Neuronal stem cell (in vitro differentiated cells): ENCODE results near the gene CTSW.
"Not testable (repeated sequence)": the region's sequence is repeated elsewhere in the genome, so short reads cannot be mapped to it uniquely, and the experiment has no call there.

ENCODE experiments used
- DNase-seq: peaks from one replicate; pipeline ENCODE4 v3.0.0-alpha.2; 2013; ENCODE audit warnings: low spot score
- H2AFZ ChIP-seq: one replicate; pipeline ENCODE4 v1.6.1; 2013; ENCODE audit warnings: mild to moderate bottlenecking, low read length, inconsistent platforms
- H2AK5ac ChIP-seq: 2 replicates; pipeline ENCODE4 v1.6.1; 2013; ENCODE audit warnings: low read depth, mild to moderate bottlenecking, inconsistent platforms, low read length, moderate library complexity, mixed read lengths
- H2BK120ac ChIP-seq: 2 replicates; pipeline ENCODE4 v1.6.1; 2013; ENCODE audit warnings: low read depth, mild to moderate bottlenecking, inconsistent platforms, low read length, moderate library complexity, mixed read lengths
- H2BK12ac ChIP-seq: one replicate; pipeline ENCODE4 v1.6.1; 2013; ENCODE audit warnings: low read length, inconsistent platforms
- H2BK15ac ChIP-seq: 2 replicates; pipeline ENCODE4 v1.6.1; 2013; ENCODE audit warnings: mild to moderate bottlenecking, low read length, inconsistent platforms, mixed read lengths
- H2BK5ac ChIP-seq: one replicate; pipeline ENCODE4 v1.6.1; 2013; ENCODE audit warnings: inconsistent platforms, mild to moderate bottlenecking, low read length, moderate library complexity
- H3K14ac ChIP-seq: one replicate; pipeline ENCODE4 v1.6.1; 2013; ENCODE audit warnings: low read length, inconsistent platforms
- H3K18ac ChIP-seq: 2 replicates; pipeline ENCODE4 v1.6.1; 2013; ENCODE audit warnings: low read length, inconsistent platforms
- H3K23ac ChIP-seq: 2 replicates; pipeline ENCODE4 v1.6.1; 2013; ENCODE audit warnings: low read depth, mild to moderate bottlenecking, mixed read lengths, low read length, inconsistent platforms; ENCODE audit not compliant: poor library complexity
- H3K27ac ChIP-seq: replicated peaks from 3 replicates; pipeline ENCODE4 v1.5.1; 2013; ENCODE audit warnings: low read length, inconsistent platforms
- H3K27me3 ChIP-seq, 3 experiments: 2 replicates each; pipeline ENCODE4 v1.6.1; 2013; ENCODE audit warnings: low read length in 3 of 3, mild to moderate bottlenecking in 2 of 3, inconsistent platforms in 1 of 3, low read depth in 1 of 3, mixed read lengths in 1 of 3, moderate library complexity in 1 of 3; ENCODE audit not compliant: control insufficient read depth in 3 of 3, insufficient read depth in 3 of 3
- H3K36me3 ChIP-seq, 2 donors: replicated peaks in 1 of 2; 2 replicates each; pipeline ENCODE4 v1.6.1; 2013; ENCODE audit warnings: low read length in 2 of 2; ENCODE audit not compliant: control insufficient read depth in 2 of 2, insufficient read depth in 2 of 2
- H3K4ac ChIP-seq: 2 replicates; pipeline ENCODE4 v1.6.1; 2013; ENCODE audit warnings: inconsistent platforms, mild to moderate bottlenecking, low read length, moderate library complexity
- H3K4me1 ChIP-seq, 2 donors: 1 replicate in 1 of 2; 2 replicates in 1 of 2; pipeline ENCODE4 v1.6.1; 2013; ENCODE audit warnings: low read length in 2 of 2, low read depth in 1 of 2; ENCODE audit not compliant: control insufficient read depth in 2 of 2, insufficient read depth in 1 of 2
- H3K4me2 ChIP-seq: one replicate; pipeline ENCODE4 v1.6.1; 2013; ENCODE audit warnings: mild to moderate bottlenecking, low read length, inconsistent platforms; ENCODE audit not compliant: insufficient read depth, poor library complexity, severe bottlenecking
- H3K4me3 ChIP-seq, 2 donors: 2 replicates each; pipeline ENCODE4 v1.5.1; 2013; ENCODE audit warnings: low read length in 2 of 2, mild to moderate bottlenecking in 2 of 2, inconsistent platforms in 1 of 2, moderate library complexity in 1 of 2
- H3K79me1 ChIP-seq: one replicate; pipeline ENCODE4 v1.6.1; 2013; ENCODE audit warnings: low read depth, mild to moderate bottlenecking, inconsistent platforms, low read length, moderate library complexity
- H3K9ac ChIP-seq: one replicate; pipeline ENCODE4 v1.6.1; 2013; ENCODE audit warnings: mild to moderate bottlenecking, low read depth, low read length, inconsistent platforms; ENCODE audit not compliant: poor library complexity
- H3K9me3 ChIP-seq, 2 donors: replicated peaks in 1 of 2; 2 replicates each; pipeline versions ENCODE3 to v1.6.1; 2013; ENCODE audit warnings: low read length in 2 of 2, mild to moderate bottlenecking in 2 of 2, inconsistent platforms in 1 of 2, low read depth in 1 of 2, mixed read lengths in 1 of 2, moderate library complexity in 1 of 2; ENCODE audit not compliant: control insufficient read depth in 2 of 2, insufficient read depth in 1 of 2
- H4K8ac ChIP-seq: one replicate; pipeline ENCODE4 v1.6.1; 2013; ENCODE audit warnings: low read depth, mild to moderate bottlenecking, inconsistent platforms, low read length, moderate library complexity
- H4K91ac ChIP-seq: one replicate; pipeline ENCODE4 v1.6.1; 2013; ENCODE audit warnings: low read length, low read depth, mild to moderate bottlenecking, inconsistent platforms; ENCODE audit not compliant: poor library complexity
- WGBS, 2 donors: extraction: QIAGEN DNeasy Blood & Tissue Kit; methylation state at CpG; one replicate each; pipeline ENCODE4 v1.1.7; 2013; ENCODE audit warnings: missing lambda C conversion rate in 2 of 2, mixed read lengths in 1 of 2; ENCODE audit not compliant: insufficient read length in 2 of 2, insufficient replicate concordance in 1 of 2; ENCODE audit errors: extremely low coverage in 2 of 2; 5-methylcytosine and 5-hydroxymethylcytosine counted together

The CTSW gene

DNA sequence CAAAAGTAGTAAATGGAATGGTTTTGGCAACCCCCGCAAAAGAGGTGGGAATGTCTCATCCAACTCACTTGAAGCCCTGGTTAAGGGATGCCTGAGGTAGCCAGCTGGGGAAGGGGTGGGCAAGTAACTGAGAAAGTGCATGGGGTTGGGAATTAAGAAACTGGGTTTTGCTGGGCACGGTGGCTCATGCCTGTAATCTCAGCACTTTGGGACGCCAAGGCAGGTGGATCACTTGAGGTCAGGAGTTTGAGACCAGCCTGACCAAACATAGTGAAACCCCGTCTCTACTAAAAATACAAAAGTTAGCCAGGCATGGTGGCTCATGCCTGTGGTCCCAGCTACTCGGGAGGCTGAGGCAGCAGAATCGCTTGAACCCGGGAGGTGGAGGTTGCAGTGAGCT lies 30.9 kb upstream of the CTSW start:
- not testable (repeated sequence) for H2AFZ ChIP-seq, H2BK120ac ChIP-seq, H3K18ac ChIP-seq, H3K4ac ChIP-seq, H3K79me1 ChIP-seq, H3K4me3 ChIP-seq, H3K27ac ChIP-seq, H2BK5ac ChIP-seq, H4K91ac ChIP-seq, H3K4me1 ChIP-seq, H4K8ac ChIP-seq, H3K27me3 ChIP-seq, DNase-seq, H2BK15ac ChIP-seq, H3K14ac ChIP-seq, H3K23ac ChIP-seq, H2BK12ac ChIP-seq, H2AK5ac ChIP-seq, H3K9ac ChIP-seq, H3K4me2 ChIP-seq
- Histone ChIP-seq H3K36me3 (peaks cover 24% of the 10 kb centered on the region in 2 donors), H3K9me3 (peaks cover 6 to 14% of the 10 kb centered on the region in 2 donors)
- whole genome bisulfite sequencing, 2 donors = no CpG with 5 or more reads among the region's 7 CpGs

DNA sequence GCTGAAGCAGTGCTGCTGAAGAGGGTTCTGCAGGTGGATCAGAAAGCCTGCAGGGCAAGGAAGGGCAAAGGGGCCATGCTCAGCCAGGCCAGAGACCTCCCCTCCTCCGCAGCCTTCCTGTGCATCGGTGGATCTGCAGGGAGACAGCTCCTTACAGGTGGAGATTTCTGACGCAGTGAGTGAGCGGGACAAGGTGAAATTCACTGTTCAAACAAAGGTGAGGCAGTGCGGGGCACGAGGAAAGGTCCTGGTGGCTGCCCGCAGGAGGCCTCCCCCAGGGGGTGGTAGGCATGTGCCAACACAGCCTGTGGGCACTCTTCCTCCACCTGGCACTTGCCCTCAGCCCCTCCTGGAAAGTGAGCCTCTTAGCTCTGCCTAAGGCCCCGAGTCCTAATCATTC lies 30.3 kb upstream of the CTSW start:
- Histone ChIP-seq H2BK120ac (no peak overlapping the region), H3K27me3 (no peaks in the 10 kb centered on the region), H3K9ac (no peak overlapping the region), H3K36me3 (peaks cover 30 to 31% of the 10 kb centered on the region in 2 donors), H2BK15ac (no peak overlapping the region), H2BK12ac (no peak overlapping the region), H2AK5ac (no peak overlapping the region), H3K4me3 (no peak overlapping the region), H3K9me3 (peaks cover 6 to 14% of the 10 kb centered on the region in 2 donors), H3K79me1 (peaks cover 3% of the 10 kb centered on the region), H4K8ac (no peak overlapping the region), H3K18ac (no peak overlapping the region), H4K91ac (no peak overlapping the region), H3K4ac (no peak overlapping the region), H2AFZ (no peak overlapping the region), H3K4me1 (peaks cover 0 to 4% of the 10 kb centered on the region in 2 donors), H3K14ac (no peak overlapping the region), H3K4me2 (no peak overlapping the region), H3K27ac (no peak overlapping the region), H3K23ac (no peak overlapping the region), H2BK5ac (no peak overlapping the region)
- no CpG with 5 or more reads among the region's 8 CpGs for WGBS, 2 donors
- no peak for DNase-seq

DNA sequence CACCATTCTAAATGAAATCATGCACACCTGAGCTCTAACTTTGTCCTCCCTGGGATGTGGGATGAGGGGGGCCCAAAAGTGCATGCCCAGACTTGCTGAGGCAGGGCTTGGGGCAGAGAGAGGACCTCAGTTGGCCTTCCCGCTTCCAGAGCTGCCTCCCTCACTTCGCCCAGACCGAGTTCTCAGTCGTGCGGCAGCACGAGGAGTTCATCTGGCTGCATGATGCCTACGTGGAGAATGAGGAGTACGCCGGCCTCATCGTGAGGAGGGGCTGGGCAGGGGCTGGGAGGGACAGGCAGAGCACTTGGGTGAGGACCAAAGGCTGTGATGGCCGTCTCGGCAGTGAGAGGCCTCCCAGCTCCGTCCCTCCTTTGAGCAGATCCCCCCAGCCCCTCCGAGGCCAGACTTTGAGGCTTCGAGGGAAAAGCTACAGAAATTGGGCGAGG lies 29.8 kb upstream of the CTSW start:
- DNase-seq = no peak
- no CpG with 5 or more reads among the region's 16 CpGs for WGBS, 2 donors

DNA sequence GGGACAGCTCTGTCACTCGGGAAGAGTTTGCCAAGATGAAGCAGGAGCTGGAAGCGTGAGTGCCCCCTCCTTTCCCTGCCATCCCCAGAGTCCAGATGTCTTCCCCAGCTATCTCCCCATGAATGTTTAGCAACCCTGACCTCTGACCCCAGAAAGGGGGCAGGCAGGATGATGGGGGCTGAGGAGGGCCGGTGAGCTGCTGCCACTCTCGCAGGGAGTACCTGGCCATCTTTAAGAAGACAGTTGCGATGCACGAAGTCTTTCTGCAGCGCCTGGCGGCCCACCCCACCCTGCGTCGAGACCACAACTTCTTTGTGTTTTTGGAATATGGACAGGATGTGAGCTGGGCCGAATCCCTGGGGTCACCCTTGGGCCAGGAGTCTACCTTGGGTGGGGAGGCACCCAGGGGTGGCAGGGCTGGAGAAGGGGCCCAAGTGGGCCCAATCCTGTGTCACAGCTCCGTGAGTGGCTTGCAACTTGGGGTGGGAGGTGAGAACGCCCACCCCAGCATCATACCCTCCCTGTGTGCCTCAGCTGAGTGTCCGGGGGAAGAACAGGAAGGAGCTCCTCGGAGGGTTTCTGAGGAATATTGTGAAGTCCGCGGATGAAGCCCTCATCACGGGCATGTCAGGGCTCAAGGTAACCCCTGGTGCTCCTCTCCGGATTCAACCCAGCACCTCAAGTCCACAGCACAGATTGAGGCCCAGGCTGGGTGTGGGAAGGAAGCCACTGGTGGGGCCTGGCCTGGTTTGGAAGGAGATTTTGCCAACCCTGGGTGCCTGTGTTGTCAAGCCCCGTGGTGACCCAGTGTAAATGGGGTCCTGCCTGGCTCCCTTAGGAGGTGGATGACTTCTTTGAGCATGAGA lies 29.2 kb upstream of the CTSW start:
- Histone ChIP-seq H3K4me3 (no peak overlapping the region), H3K27me3 (no peaks in the 10 kb centered on the region), H3K9me3 (peaks cover 6 to 14% of the 10 kb centered on the region in 2 donors), H3K18ac (no peak overlapping the region), H3K27ac (no peak overlapping the region), H3K9ac (peak overlapping the region; percentile 44), H3K23ac (peak overlapping the region; percentile 81), H3K79me1 (peaks cover 7% of the 10 kb centered on the region), H3K4me2 (no peak overlapping the region), H2BK5ac (peak overlapping the region; percentile 78), H3K14ac (no peak overlapping the region), H3K4ac (no peak overlapping the region), H2AFZ (no peak overlapping the region), H2BK120ac (no peak overlapping the region), H2BK15ac (no peak overlapping the region), H3K4me1 (peaks cover 0 to 4% of the 10 kb centered on the region in 2 donors), H4K8ac (no peak overlapping the region), H4K91ac (no peak overlapping the region), H2AK5ac (no peak overlapping the region), H3K36me3 (peaks cover 41% of the 10 kb centered on the region in 2 donors), H2BK12ac (peak overlapping the region; percentile 30)
- no CpG with 5 or more reads among the region's 20 CpGs for WGBS, 2 donors
- DNase-seq = no peak

More for the DNA sequence above, 29.8 kb upstream of the CTSW start:
- no peak overlapping the region for H3K14ac ChIP-seq
- peak overlapping the region in 1 of 2 donors; percentile 36 for H3K4me3 ChIP-seq
- H3K4me2 ChIP-seq = no peak overlapping the region
- no peaks in the 10 kb centered on the region for H3K27me3 ChIP-seq
- no peak overlapping the region for H2BK15ac ChIP-seq
- H2BK5ac ChIP-seq = no peak overlapping the region
- H3K9me3 ChIP-seq = peaks cover 6 to 14% of the 10 kb centered on the region in 2 donors
- no peak overlapping the region for H4K8ac ChIP-seq
- H3K18ac ChIP-seq = no peak overlapping the region
- no peak overlapping the region for H2BK120ac ChIP-seq
- no peak overlapping the region for H3K4ac ChIP-seq
- no peak overlapping the region for H3K27ac ChIP-seq
- H3K9ac ChIP-seq = peak overlapping the region; percentile 32
- H4K91ac ChIP-seq = no peak overlapping the region
- no peak overlapping the region for H2AFZ ChIP-seq
- H3K36me3 ChIP-seq = peaks cover 34 to 35% of the 10 kb centered on the region in 2 donors
- peak overlapping the region; percentile 81 for H3K23ac ChIP-seq
- H2AK5ac ChIP-seq = no peak overlapping the region
- peaks cover 4% of the 10 kb centered on the region for H3K79me1 ChIP-seq
- no peak overlapping the region for H2BK12ac ChIP-seq
- H3K4me1 ChIP-seq = peaks cover 0 to 4% of the 10 kb centered on the region in 2 donors
